Measurements from ENCODE around the gene B3GNT8. TPM values are rescaled to one million over a fixed set of nuclear protein-coding genes. Genes with fewer than 3 reads are reported as not detected.
A peak's percentile ranks its signal among the peaks of the same experiment; 100 is the strongest.

Gene B3GNT8
- total and polyA plus RNA-seq, 9 of the 15 experiments (the other 6 are each of a cell fraction or from before 2014, with no cell fraction given), result 0.11 to 2.9 (median 0.65) TPM; not detected in 2

DNA sequence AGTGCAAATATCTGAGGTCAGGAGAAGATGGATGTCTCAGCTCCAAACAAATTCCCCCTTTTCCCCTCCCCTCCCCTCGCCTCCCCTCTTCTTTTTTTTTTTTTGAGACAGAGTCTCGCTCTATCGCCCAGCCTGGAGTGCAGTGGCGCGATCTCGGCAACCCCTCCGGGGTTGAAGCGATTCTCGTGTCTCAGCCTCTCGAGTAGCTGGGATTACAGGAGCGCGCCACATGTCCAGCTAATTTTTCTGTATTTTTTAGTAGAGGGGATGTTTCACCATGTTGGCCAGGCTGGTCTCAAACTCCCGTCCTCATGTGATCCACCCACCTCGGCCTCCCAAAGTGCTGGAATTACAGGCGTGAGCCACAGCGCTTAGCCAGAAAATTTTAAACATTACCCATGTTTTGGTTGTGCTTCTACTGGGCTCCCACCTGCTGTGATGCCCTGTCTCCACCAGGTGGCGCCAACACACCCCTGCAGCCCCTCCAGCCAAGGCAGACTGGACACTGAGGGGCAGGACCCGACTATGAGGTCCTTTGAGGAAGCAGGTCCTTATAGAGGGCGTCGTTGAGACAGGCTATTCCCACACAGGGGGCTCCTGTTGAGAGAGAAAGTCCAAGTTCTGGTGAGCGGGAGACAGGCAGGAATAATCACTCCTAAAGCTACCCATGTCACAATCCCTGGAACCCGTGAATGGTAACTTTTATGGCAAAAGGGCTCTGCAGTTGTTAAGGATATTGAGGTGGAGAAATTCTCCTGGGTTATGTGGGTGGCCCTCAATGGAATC is 22.1 kb upstream of the B3GNT8 start (continued):
- TF ChIP-seq, protein P1, sequence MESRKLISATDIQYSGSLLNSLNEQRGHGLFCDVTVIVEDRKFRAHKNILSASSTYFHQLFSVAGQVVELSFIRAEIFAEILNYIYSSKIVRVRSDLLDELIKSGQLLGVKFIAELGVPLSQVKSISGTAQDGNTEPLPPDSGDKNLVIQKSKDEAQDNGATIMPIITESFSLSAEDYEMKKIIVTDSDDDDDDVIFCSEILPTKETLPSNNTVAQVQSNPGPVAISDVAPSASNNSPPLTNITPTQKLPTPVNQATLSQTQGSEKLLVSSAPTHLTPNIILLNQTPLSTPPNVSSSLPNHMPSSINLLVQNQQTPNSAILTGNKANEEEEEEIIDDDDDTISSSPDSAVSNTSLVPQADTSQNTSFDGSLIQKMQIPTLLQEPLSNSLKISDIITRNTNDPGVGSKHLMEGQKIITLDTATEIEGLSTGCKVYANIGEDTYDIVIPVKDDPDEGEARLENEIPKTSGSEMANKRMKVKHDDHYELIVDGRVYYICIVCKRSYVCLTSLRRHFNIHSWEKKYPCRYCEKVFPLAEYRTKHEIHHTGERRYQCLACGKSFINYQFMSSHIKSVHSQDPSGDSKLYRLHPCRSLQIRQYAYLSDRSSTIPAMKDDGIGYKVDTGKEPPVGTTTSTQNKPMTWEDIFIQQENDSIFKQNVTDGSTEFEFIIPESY (CRISPR knock-in tag; IDR thresholded peaks at IDR 0.05), result no peak
- TF ChIP-seq, protein P2, sequence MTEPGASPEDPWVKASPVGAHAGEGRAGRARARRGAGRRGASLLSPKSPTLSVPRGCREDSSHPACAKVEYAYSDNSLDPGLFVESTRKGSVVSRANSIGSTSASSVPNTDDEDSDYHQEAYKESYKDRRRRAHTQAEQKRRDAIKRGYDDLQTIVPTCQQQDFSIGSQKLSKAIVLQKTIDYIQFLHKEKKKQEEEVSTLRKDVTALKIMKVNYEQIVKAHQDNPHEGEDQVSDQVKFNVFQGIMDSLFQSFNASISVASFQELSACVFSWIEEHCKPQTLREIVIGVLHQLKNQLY (CRISPR knock-in tag; conservative IDR thresholded peaks at IDR 0.05), result no peak
- no peak for TF ChIP-seq NFRKB (IDR thresholded peaks at IDR 0.05; ENCODE audit: low read depth)
- TF ChIP-seq ZNF197 (CRISPR knock-in tag; IDR thresholded peaks at IDR 0.05; ENCODE audit: low read depth), result no peak
- TF ChIP-seq ZNF146 (CRISPR knock-in tag; IDR thresholded peaks at IDR 0.05; ENCODE audit: unreplicated experiment), result no peak
- TF ChIP-seq CHD2 (IDR thresholded peaks at IDR 0.05; ENCODE audit: low read depth, low read length), result no peak
- no peak for TF ChIP-seq ZNF311 (CRISPR knock-in tag; IDR thresholded peaks at IDR 0.05)
- TF ChIP-seq NCOA4 (IDR thresholded peaks at IDR 0.05; ENCODE audit: partially characterized antibody), result no peak
- no peak for TF ChIP-seq RBM34 (IDR thresholded peaks at IDR 0.05; ENCODE audit: borderline replicate concordance, insufficient read depth, low read length)
- TF ChIP-seq ZNF639 (CRISPR knock-in tag; conservative IDR thresholded peaks at IDR 0.05 in 1 of 2, IDR thresholded peaks at IDR 0.05 in 1 of 2), result no peak
- TF ChIP-seq CBX5 (IDR thresholded peaks at IDR 0.05; ENCODE audit: borderline replicate concordance, low read depth), result no peak
- no peak for TF ChIP-seq NONO (IDR thresholded peaks at IDR 0.05; ENCODE audit: low read depth in 2 of 2, low read length in 1 of 2)
- no peak for TF ChIP-seq NCOA6 (IDR thresholded peaks at IDR 0.05)
- no peak for TF ChIP-seq CBFA2T3 (IDR thresholded peaks at IDR 0.05)
- TF ChIP-seq, protein P3, sequence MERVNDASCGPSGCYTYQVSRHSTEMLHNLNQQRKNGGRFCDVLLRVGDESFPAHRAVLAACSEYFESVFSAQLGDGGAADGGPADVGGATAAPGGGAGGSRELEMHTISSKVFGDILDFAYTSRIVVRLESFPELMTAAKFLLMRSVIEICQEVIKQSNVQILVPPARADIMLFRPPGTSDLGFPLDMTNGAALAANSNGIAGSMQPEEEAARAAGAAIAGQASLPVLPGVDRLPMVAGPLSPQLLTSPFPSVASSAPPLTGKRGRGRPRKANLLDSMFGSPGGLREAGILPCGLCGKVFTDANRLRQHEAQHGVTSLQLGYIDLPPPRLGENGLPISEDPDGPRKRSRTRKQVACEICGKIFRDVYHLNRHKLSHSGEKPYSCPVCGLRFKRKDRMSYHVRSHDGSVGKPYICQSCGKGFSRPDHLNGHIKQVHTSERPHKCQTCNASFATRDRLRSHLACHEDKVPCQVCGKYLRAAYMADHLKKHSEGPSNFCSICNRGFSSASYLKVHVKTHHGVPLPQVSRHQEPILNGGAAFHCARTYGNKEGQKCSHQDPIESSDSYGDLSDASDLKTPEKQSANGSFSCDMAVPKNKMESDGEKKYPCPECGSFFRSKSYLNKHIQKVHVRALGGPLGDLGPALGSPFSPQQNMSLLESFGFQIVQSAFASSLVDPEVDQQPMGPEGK (CRISPR knock-in tag; IDR thresholded peaks at IDR 0.05; ENCODE audit: borderline replicate concordance), result no peak
- no peak for TF ChIP-seq SIN3B (IDR thresholded peaks at IDR 0.05; ENCODE audit: low read depth)
- no peak for TF ChIP-seq ZNF224 (CRISPR knock-in tag; IDR thresholded peaks at IDR 0.05)
- TF ChIP-seq, protein P4, sequence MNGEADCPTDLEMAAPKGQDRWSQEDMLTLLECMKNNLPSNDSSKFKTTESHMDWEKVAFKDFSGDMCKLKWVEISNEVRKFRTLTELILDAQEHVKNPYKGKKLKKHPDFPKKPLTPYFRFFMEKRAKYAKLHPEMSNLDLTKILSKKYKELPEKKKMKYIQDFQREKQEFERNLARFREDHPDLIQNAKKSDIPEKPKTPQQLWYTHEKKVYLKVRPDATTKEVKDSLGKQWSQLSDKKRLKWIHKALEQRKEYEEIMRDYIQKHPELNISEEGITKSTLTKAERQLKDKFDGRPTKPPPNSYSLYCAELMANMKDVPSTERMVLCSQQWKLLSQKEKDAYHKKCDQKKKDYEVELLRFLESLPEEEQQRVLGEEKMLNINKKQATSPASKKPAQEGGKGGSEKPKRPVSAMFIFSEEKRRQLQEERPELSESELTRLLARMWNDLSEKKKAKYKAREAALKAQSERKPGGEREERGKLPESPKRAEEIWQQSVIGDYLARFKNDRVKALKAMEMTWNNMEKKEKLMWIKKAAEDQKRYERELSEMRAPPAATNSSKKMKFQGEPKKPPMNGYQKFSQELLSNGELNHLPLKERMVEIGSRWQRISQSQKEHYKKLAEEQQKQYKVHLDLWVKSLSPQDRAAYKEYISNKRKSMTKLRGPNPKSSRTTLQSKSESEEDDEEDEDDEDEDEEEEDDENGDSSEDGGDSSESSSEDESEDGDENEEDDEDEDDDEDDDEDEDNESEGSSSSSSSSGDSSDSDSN (IDR thresholded peaks at IDR 0.05; ENCODE audit: borderline replicate concordance in 1 of 2, low read depth in 2 of 2, low read length in 2 of 2), result 0 out of 4 replicates have a peak, but pooled peaks of 1 of the 2 experiments have one; percentile 31

Measured in K562 (cell line).